HUES6 (cell line): ENCODE results near the gene VGLL3.
"Not testable (repeated sequence)": the region's sequence is repeated elsewhere in the genome, so short reads cannot be mapped to it uniquely, and the experiment has no call there.

Experiments used
- H3K27ac ChIP-seq: 2 replicates; pipeline ENCODE4 v1.7.0; 2013; ENCODE audit warnings: low read depth, mild to moderate bottlenecking, low read length, inconsistent platforms
- H3K27me3 ChIP-seq: 2 replicates; pipeline ENCODE4 v1.6.1; 2013; ENCODE audit warnings: low read length; ENCODE audit not compliant: control insufficient read depth, insufficient read depth
- H3K36me3 ChIP-seq: 2 replicates; pipeline ENCODE4 v1.6.1; 2013; ENCODE audit warnings: low read length; ENCODE audit not compliant: control insufficient read depth, insufficient read depth
- H3K4me1 ChIP-seq: 2 replicates; pipeline ENCODE4 v1.6.1; 2013; ENCODE audit warnings: low read length; ENCODE audit not compliant: control insufficient read depth, insufficient read depth
- H3K4me3 ChIP-seq: 2 replicates; pipeline ENCODE4 v1.5.1; 2013; ENCODE audit warnings: low read depth, low read length
- H3K9ac ChIP-seq: one replicate; pipeline ENCODE4 v1.6.1; 2013; ENCODE audit warnings: mild to moderate bottlenecking, low read length
- H3K9me3 ChIP-seq: 2 replicates; pipeline ENCODE4 v1.6.1; 2013; ENCODE audit warnings: low read depth, low read length; ENCODE audit not compliant: control insufficient read depth, insufficient read depth

VGLL3 gene

GRCh38 chr3:86989006-86989405 is 1.9 kb downstream of the VGLL3 start:
- Histone ChIP-seq H3K27ac (no peak overlapping the region), H3K27me3 (peaks cover 19% of the 10 kb centered on the region), H3K9ac (no peak overlapping the region), H3K9me3 (no peaks in the 10 kb centered on the region), H3K4me1 (peaks cover 15% of the 10 kb centered on the region), H3K36me3 (no peaks in the 10 kb centered on the region), H3K4me3 (no peak overlapping the region)

GRCh38 chr3:86988235-86988634 is 2.7 kb downstream of the VGLL3 start:
- H3K4me1 ChIP-seq = peaks cover 9% of the 10 kb centered on the region
- H3K9me3 ChIP-seq = no peaks in the 10 kb centered on the region
- H3K27me3 ChIP-seq = peaks cover 19% of the 10 kb centered on the region
- H3K4me3 ChIP-seq = no peak overlapping the region
- H3K9ac ChIP-seq = no peak overlapping the region
- no peak overlapping the region for H3K27ac ChIP-seq
- H3K36me3 ChIP-seq = no peaks in the 10 kb centered on the region

GRCh38 chr3:86987421-86987715 is 3.6 kb downstream of the VGLL3 start:
- H3K9ac ChIP-seq = no peak overlapping the region
- peaks cover 19% of the 10 kb centered on the region for H3K27me3 ChIP-seq
- peaks cover 9% of the 10 kb centered on the region for H3K4me1 ChIP-seq
- no peaks in the 10 kb centered on the region for H3K36me3 ChIP-seq
- no peak overlapping the region for H3K27ac ChIP-seq
- no peak overlapping the region for H3K4me3 ChIP-seq
- H3K9me3 ChIP-seq = no peaks in the 10 kb centered on the region

GRCh38 chr3:86986671-86987420 is 4.1 kb downstream of the VGLL3 start:
- H3K9me3 ChIP-seq = no peaks in the 10 kb centered on the region
- H3K36me3 ChIP-seq = no peaks in the 10 kb centered on the region
- H3K27ac ChIP-seq = no peak overlapping the region
- no peak overlapping the region for H3K4me3 ChIP-seq
- peaks cover 19% of the 10 kb centered on the region for H3K27me3 ChIP-seq
- no peak overlapping the region for H3K9ac ChIP-seq
- H3K4me1 ChIP-seq = peaks cover 8% of the 10 kb centered on the region

GRCh38 chr3:86985181-86985826 is 5.6 kb downstream of the VGLL3 start:
- no peaks in the 10 kb centered on the region for H3K9me3 ChIP-seq
- peaks cover 16% of the 10 kb centered on the region for H3K27me3 ChIP-seq
- H3K36me3 ChIP-seq = no peaks in the 10 kb centered on the region
- no peak overlapping the region for H3K4me3 ChIP-seq
- no peak overlapping the region for H3K27ac ChIP-seq
- no peak overlapping the region for H3K9ac ChIP-seq
- 0 out of 2 replicates have a peak, but pooled peaks cover 3% of the 10 kb centered on the region for H3K4me1 ChIP-seq

- Histone ChIP-seq H3K27ac (no peak overlapping the region), H3K9me3 (no peaks in the 10 kb centered on the region), H3K4me1 (no peaks in the 10 kb centered on the region), H3K9ac (no peak overlapping the region), H3K4me3 (no peak overlapping the region), H3K36me3 (no peaks in the 10 kb centered on the region), H3K27me3 (peaks cover 5% of the 10 kb centered on the region)
Measured at GRCh38 chr3:86984271-86984670, 6.7 kb downstream of the VGLL3 start.

GRCh38 chr3:86982883-86983282 is 8.1 kb downstream of the VGLL3 start:
- no peak overlapping the region for H3K27ac ChIP-seq
- H3K27me3 ChIP-seq = no peaks in the 10 kb centered on the region
- H3K9me3 ChIP-seq = no peaks in the 10 kb centered on the region
- no peak overlapping the region for H3K9ac ChIP-seq
- H3K4me1 ChIP-seq = no peaks in the 10 kb centered on the region
- no peaks in the 10 kb centered on the region; the same call in 1 of the 2 replicates for H3K36me3 ChIP-seq
- no peak overlapping the region for H3K4me3 ChIP-seq

- no peaks in the 10 kb centered on the region; the same call in 1 of the 2 replicates for H3K36me3 ChIP-seq
- H3K4me1 ChIP-seq = no peaks in the 10 kb centered on the region
- H3K4me3 ChIP-seq = no peak overlapping the region
- H3K9me3 ChIP-seq = no peaks in the 10 kb centered on the region
- H3K27me3 ChIP-seq = no peaks in the 10 kb centered on the region
- H3K27ac ChIP-seq = no peak overlapping the region
- H3K9ac ChIP-seq = no peak overlapping the region
Measured at GRCh38 chr3:86978111-86978551, 12.8 kb downstream of the VGLL3 start.

GRCh38 chr3:86976219-86976618 is 14.7 kb downstream of the VGLL3 start:
- H3K27me3 ChIP-seq = no peaks in the 10 kb centered on the region
- H3K9ac ChIP-seq = no peak overlapping the region
- H3K9me3 ChIP-seq = no peaks in the 10 kb centered on the region
- H3K4me3 ChIP-seq = no peak overlapping the region
- H3K27ac ChIP-seq = no peak overlapping the region
- no peaks in the 10 kb centered on the region; the same call in 1 of the 2 replicates for H3K36me3 ChIP-seq
- H3K4me1 ChIP-seq = no peaks in the 10 kb centered on the region

GRCh38 chr3:86974177-86974576 is 16.8 kb downstream of the VGLL3 start:
- not testable (repeated sequence) for H3K27me3 ChIP-seq, H3K9me3 ChIP-seq, H3K27ac ChIP-seq, H3K4me3 ChIP-seq, H3K9ac ChIP-seq, H3K36me3 ChIP-seq, H3K4me1 ChIP-seq

GRCh38 chr3:86973440-86973839 is 17.5 kb downstream of the VGLL3 start:
- H3K9ac ChIP-seq = no peak overlapping the region
- peaks cover 4% of the 10 kb centered on the region; the same call in 1 of the 2 replicates for H3K36me3 ChIP-seq
- H3K9me3 ChIP-seq = no peaks in the 10 kb centered on the region
- H3K4me3 ChIP-seq = no peak overlapping the region
- H3K27me3 ChIP-seq = no peaks in the 10 kb centered on the region
- H3K4me1 ChIP-seq = no peaks in the 10 kb centered on the region
- H3K27ac ChIP-seq = no peak overlapping the region
